NB4 (cell line): ENCODE results near the gene ARHGAP11A.

Source experiments
- CTCF ChIP-seq: IDR thresholded peaks from one replicate; pipeline ENCODE4 v1.5.1; 2012; ENCODE audit warnings: low read depth, low read length
- MAX ChIP-seq: IDR thresholded peaks from 2 replicates; pipeline ENCODE4 v1.6.1; 2011; ENCODE audit warnings: low read depth, low read length

DNA sequence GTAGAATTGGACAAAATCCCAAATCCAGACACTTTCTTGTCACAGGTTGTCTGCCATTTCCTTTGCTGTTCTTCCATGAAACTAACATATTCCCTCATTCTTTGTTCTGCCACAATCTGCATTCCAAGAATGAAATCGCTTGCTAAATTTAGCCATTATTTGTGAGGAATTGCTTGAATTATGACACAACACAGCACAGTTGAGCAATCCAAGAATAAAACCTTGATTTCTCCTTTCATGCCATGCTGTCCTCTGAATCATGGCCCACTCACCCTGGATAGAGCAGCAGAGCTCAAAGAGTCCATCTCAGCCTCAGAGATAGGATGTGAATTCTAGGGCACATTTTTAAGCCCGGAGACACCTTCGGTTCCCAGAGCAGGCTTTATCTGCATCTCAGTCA is 67.3 kb downstream of the ARHGAP11A start:
- TF ChIP-seq CTCF (no peak), MAX (no peak)
